GM12864 (cell line): ENCODE data around the gene HDAC10.

Experiments
- DNase-seq: peaks from one replicate; pipeline ENCODE4 v3.0.0-alpha.2; 2011; ENCODE audit warnings: low read depth
- H3K4me3 ChIP-seq: 2 replicates; pipeline ENCODE4 v1.5.1; 2011; ENCODE audit warnings: mild to moderate bottlenecking, low read depth, low read length, control low read depth
- TF ChIP-seq, protein P1 (sequence below): IDR thresholded peaks from 2 replicates; pipeline ENCODE4 v1.5.1; 2011; ENCODE audit warnings: low read depth, mild to moderate bottlenecking, moderate library complexity, low read length, control low read depth, inconsistent platforms; ENCODE audit errors: missing control alignments

HDAC10 gene

DNA sequence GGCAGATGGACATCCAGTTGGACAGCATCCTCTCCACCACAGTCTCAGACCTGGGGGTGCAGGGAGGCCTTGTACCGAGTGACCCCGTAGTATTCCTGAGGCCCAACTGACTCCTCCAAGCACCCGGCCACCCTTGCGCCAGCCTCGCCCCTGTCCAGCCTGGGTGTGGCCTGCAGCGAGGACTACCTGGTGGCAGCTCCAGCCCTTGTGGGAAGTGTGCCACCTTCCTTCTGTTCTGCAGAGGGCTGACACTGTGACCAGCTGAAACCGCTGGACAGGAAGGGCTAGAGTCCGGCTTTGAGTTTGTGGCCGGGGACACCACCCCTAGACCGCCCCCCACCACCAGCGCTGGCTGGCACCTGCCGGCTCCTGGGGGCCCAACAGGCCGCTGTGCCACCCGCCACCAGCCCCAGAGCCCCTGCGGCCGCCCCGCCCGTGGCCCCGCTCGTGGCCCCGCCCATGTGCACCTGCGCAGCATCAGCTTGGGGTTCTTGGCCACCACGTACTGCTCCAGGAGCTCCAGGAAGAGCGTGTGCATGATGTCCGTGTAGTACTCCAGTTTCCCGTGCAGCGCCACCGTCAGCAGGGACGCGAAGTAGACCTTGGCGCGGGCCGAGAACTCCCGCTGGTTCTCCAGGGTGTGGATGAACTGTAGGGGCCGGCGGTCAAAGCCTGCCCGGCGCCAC lies 29.1 kb upstream of the HDAC10 start:
- TF ChIP-seq, protein P1, sequence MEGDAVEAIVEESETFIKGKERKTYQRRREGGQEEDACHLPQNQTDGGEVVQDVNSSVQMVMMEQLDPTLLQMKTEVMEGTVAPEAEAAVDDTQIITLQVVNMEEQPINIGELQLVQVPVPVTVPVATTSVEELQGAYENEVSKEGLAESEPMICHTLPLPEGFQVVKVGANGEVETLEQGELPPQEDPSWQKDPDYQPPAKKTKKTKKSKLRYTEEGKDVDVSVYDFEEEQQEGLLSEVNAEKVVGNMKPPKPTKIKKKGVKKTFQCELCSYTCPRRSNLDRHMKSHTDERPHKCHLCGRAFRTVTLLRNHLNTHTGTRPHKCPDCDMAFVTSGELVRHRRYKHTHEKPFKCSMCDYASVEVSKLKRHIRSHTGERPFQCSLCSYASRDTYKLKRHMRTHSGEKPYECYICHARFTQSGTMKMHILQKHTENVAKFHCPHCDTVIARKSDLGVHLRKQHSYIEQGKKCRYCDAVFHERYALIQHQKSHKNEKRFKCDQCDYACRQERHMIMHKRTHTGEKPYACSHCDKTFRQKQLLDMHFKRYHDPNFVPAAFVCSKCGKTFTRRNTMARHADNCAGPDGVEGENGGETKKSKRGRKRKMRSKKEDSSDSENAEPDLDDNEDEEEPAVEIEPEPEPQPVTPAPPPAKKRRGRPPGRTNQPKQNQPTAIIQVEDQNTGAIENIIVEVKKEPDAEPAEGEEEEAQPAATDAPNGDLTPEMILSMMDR: no peak
- no peak for DNase-seq
- H3K4me3 ChIP-seq: no peak overlapping the region

DNA sequence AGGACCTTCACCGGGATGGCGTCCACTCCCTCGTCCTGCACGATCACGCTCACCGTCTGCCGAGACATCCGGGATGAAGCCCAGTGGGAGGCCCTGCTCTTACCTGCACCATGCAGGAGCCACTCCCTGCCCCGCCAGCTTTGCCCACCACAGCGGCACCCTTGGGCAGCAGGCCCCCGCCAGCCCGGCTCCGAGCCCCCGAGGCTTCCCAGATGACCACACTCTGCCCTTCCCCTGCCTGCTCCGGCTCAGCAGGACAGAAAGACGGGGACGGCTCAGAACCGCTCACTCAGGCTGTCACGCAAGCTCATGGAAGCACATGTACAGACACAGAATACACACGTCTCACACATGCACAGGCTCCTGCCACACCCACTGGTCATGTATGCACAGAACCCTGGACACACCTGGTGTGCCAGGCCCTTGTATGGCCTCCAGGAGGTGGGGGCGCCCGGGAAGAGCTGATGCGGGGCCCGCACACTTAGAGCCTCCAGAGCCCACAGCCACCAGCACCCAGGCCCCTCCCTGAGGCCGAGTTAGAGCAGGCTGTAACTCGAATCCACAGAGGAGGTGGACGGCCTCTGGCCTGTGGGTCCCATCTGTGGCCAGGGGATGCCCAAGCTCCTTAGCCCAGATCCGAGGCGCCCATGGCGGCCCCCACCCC lies 28.0 kb upstream of the HDAC10 start:
- DNase-seq: no peak
- no peak overlapping the region for H3K4me3 ChIP-seq
- TF ChIP-seq, protein P1: no peak

DNA sequence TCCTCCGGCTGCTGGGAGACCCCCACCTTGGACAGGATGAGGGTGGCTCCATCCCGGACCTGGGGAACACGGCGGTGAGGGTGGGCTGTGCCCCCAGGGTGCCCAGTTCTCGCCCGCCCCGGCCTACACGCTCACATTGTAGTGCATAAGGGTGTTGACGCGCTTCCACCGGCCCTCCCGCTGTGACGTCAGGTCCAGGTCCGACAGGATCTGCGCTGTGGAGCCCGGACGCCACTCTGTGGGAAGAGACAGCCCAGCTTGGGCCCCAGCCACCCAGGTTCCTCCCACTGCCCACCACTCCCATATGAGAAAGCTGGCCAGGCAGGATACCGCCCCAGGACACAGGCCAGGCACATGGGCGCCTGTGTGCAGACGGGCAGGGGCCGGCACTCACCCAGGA lies 27.4 kb upstream of the HDAC10 start:
- TF ChIP-seq, protein P1: no peak
- no peak for DNase-seq
- H3K4me3 ChIP-seq: no peak overlapping the region

DNA sequence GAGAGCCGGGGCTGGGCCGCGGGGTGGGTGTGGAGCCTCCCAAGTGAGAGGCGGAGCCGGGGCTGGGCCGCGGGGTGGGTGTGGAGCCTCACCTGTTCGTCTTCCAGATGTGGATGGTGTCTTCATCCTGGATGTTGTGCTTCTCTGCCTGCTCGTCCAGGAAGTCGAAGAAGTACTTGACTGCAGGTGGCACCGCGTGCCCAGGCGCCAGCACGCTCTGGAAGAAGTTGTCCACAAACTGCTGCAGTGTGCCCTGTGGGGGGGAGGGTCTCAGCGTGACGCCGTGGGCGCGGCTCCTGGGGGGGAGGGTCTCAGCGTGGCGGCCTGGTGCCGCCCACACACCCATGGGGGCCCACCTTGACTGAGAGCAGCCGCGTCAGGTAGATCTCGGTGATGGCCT lies 26.7 kb upstream of the HDAC10 start:
- no peak overlapping the region for H3K4me3 ChIP-seq
- TF ChIP-seq, protein P1: no peak
- DNase-seq: no peak

DNA sequence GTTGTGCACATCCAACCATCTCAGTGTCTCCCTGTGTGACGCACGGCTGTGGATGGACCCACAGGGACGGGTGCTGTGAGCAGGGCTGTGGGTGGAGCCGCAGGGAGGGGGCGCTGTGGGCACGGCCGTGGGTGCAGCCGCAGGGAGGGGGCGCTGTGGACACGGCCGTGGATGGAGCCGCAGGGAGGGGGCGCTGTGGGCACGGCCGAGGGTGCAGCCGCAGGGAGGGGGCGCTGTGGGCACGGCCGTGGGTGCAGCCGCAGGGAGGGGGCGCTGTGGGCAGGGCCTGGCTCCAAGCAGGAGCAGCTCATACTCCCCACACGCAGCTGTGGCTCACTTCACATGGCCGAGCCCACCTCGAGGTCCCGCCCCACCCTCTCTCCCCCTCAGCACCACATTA lies 25.1 kb upstream of the HDAC10 start:
- DNase-seq: peak; percentile 65
- TF ChIP-seq, protein P1: peak; percentile 86
- H3K4me3 ChIP-seq: no peak overlapping the region

DNA sequence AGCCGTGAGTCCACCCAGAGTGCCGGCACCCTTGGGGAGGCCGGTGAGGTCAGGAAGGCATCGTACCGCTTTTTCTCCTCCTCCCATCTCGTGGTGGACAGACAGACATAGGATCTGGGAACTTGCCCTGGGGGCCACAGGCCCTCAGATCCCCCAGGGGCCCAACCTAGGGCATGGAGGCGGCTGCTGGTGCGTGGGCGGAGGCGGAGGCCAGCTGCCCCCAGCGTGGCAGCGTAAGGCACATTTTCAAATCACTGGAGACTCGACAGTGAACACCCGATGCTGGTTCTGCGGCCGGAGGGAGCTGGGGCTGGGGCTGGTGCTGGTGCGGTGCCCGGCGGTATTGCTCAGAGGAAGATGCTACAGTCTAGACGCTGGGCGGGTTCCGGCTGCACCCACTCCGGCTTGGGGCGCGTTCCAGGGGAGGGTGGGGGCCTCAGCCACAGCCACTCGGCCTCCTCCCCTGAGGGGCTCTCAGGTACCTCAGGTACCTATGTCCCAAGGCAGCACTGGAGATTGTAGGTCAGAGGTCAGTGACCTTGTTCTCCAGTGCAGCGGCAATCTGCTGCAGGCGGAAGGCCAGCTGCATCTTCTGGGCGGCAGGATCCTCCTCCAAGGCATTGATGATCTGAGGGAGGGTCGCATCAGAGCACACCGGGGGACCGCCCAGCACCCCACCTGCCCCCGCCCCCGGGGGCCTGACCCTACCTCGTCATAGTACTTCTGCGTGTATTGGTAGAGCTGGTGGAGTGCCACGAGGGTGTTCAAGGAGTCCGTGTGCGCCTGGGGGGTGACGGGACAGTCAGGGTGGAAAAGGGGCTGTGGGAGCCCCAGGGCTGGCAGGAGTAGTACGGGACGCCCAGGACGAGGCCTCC lies 24.4 kb upstream of the HDAC10 start:
- no peak overlapping the region for H3K4me3 ChIP-seq
- TF ChIP-seq, protein P1: no peak
- no peak for DNase-seq
